Activated CD4-positive, alpha-beta T cell treated with anti-CD3 and anti-CD28 coated beads, Interleukin-2, amount 10 ng/mL, durations not matched to agents 7 days and 5 days (primary cell): ENCODE results near the gene SKI. TPM values are rescaled to one million over a fixed set of nuclear protein-coding genes. Genes with fewer than 3 reads are reported as not detected.

Source experiments
- CTCF ChIA-PET: fragments of 350-600 bp; sonication (Branson Sonifier 250); formaldehyde crosslinking; loops from one replicate; lab custom pipeline; 2021; ENCODE audit warnings: antibody characterized with exemption; lab: Charles Lee
- POLR2A ChIA-PET: fragments of 350-600 bp; sonication (Branson Sonifier 250); formaldehyde crosslinking; loops from one replicate; lab custom pipeline; 2021; ENCODE audit warnings: antibody characterized with exemption; lab: Charles Lee
- DNase-seq: peaks from one replicate; pipeline ENCODE4 v3.0.0-alpha.2; 2020
- H3K27ac Mint-ChIP-seq: one replicate; pipeline ENCODE4 v1.8.0; 2021; ENCODE audit warnings: mild to moderate bottlenecking, moderate library complexity, mixed read lengths
- H3K27me3 Mint-ChIP-seq: one replicate; pipeline ENCODE4 v1.8.0; 2021; ENCODE audit warnings: mixed read lengths
- H3K36me3 Mint-ChIP-seq: one replicate; pipeline ENCODE4 v1.8.0; 2021; ENCODE audit warnings: low read depth, mixed read lengths
- H3K4me1 Mint-ChIP-seq: one replicate; pipeline ENCODE4 v1.8.0; 2021; ENCODE audit warnings: mixed read lengths
- H3K4me3 Mint-ChIP-seq: one replicate; pipeline ENCODE4 v1.8.0; 2021; ENCODE audit warnings: mild to moderate bottlenecking, moderate library complexity, mixed read lengths
- H3K9me3 Mint-ChIP-seq: one replicate; pipeline ENCODE4 v1.8.0; 2021; ENCODE audit warnings: mixed read lengths
- total RNA-seq, 2 experiments: library from RNA; stranded (reverse); gene quantifications; one replicate each; pipeline ENCODE4 v1.2.3, GENCODE V29; 2021

Gene SKI
- total RNA-seq, 2 experiments from 2014 or later: 60.7 to 62.0 TPM

- no peaks in the 10 kb centered on the region for H3K9me3 Mint-ChIP-seq
- CTCF ChIA-PET: interaction anchor here (0.9 kb wide), 1 partner anchor 9 kb away, joined by 3 read pairs; no protein-coding TSS in a partner anchor
- H3K27ac Mint-ChIP-seq: no peak overlapping the region
- peaks cover 30% of the 10 kb centered on the region for H3K36me3 Mint-ChIP-seq
- H3K4me1 Mint-ChIP-seq: peaks cover 18% of the 10 kb centered on the region
- no peaks in the 10 kb centered on the region for H3K27me3 Mint-ChIP-seq
- POLR2A ChIA-PET: no interaction called here
- no peak for DNase-seq
- H3K4me3 Mint-ChIP-seq: no peak overlapping the region
Measured at GRCh38 chr1:2306151-2306978, 78.2 kb downstream of the SKI start.

- Mint-ChIP-seq H3K4me3 (no peak overlapping the region), H3K27ac (no peak overlapping the region), H3K27me3 (no peaks in the 10 kb centered on the region), H3K4me1 (peaks cover 14% of the 10 kb centered on the region), H3K9me3 (no peaks in the 10 kb centered on the region), H3K36me3 (peaks cover 30% of the 10 kb centered on the region)
- DNase-seq: no peak
- ChIA-PET POLR2A (no interaction called here), CTCF (interaction anchor here (0.9 to 1.7 kb wide), 2 partner anchors 8 to 112 kb away, joined by 3 to 7 read pairs; partner anchors contain the start of gene FAAP20)
Measured at GRCh38 chr1:2307064-2307605, 79.0 kb downstream of the SKI start.

GRCh38 chr1:2307972-2308371, 79.9 kb downstream of the SKI start:
- H3K4me3 Mint-ChIP-seq: no peak overlapping the region
- H3K36me3 Mint-ChIP-seq: peaks cover 30% of the 10 kb centered on the region
- CTCF ChIA-PET: interaction anchor here (1.7 kb wide), 1 partner anchor 113 kb away, joined by 7 read pairs; the partner anchor contains the start of gene FAAP20
- DNase-seq: no peak
- H3K4me1 Mint-ChIP-seq: peaks cover 11% of the 10 kb centered on the region
- H3K9me3 Mint-ChIP-seq: no peaks in the 10 kb centered on the region
- H3K27me3 Mint-ChIP-seq: no peaks in the 10 kb centered on the region
- H3K27ac Mint-ChIP-seq: no peak overlapping the region
- POLR2A ChIA-PET: no interaction called here

GRCh38 chr1:2308844-2309243, 80.7 kb downstream of the SKI start:
- H3K27me3 Mint-ChIP-seq: no peaks in the 10 kb centered on the region
- DNase-seq: no peak
- POLR2A ChIA-PET: no interaction called here
- H3K36me3 Mint-ChIP-seq: peaks cover 22% of the 10 kb centered on the region
- no peak overlapping the region for H3K4me3 Mint-ChIP-seq
- no peaks in the 10 kb centered on the region for H3K9me3 Mint-ChIP-seq
- CTCF ChIA-PET: interaction anchor here (1.7 kb wide), 1 partner anchor 114 kb away, joined by 7 read pairs; the partner anchor contains the start of gene FAAP20
- H3K27ac Mint-ChIP-seq: no peak overlapping the region
- peaks cover 11% of the 10 kb centered on the region for H3K4me1 Mint-ChIP-seq

- Mint-ChIP-seq H3K4me1 (peaks cover 13% of the 10 kb centered on the region), H3K27me3 (no peaks in the 10 kb centered on the region), H3K36me3 (peaks cover 15% of the 10 kb centered on the region), H3K4me3 (no peak overlapping the region), H3K27ac (peak overlapping the region; percentile 79), H3K9me3 (no peaks in the 10 kb centered on the region)
- no peak for DNase-seq
- ChIA-PET CTCF (interaction anchor here (0.8 to 1.4 kb wide), 2 partner anchors 80 to 82 kb away, joined by 3 read pairs; no protein-coding TSS in a partner anchor), POLR2A (no interaction called here)
Measured at GRCh38 chr1:2310332-2311183, 82.4 kb downstream of the SKI start.

GRCh38 chr1:2311184-2312032, 83.3 kb downstream of the SKI start:
- H3K27me3 Mint-ChIP-seq: no peaks in the 10 kb centered on the region

GRCh38 chr1:2312160-2312514, 84.0 kb downstream of the SKI start:
- Mint-ChIP-seq H3K27ac (peak overlapping the region; percentile 25), H3K4me3 (no peak overlapping the region), H3K9me3 (no peaks in the 10 kb centered on the region), H3K27me3 (no peaks in the 10 kb centered on the region), H3K4me1 (peaks cover 17% of the 10 kb centered on the region), H3K36me3 (peaks cover 9% of the 10 kb centered on the region)
- no peak for DNase-seq
- ChIA-PET POLR2A (no interaction called here), CTCF (interaction anchor here (0.5 to 1.4 kb wide), 6 partner anchors 11 to 274 kb away, joined by 3 to 6 read pairs (median 4); partner anchors contain the start of gene PRXL2B)

More at GRCh38 chr1:2311184-2312032, 83.3 kb downstream of the SKI start:
- CTCF ChIA-PET: interaction anchor here (0.5 to 1.4 kb wide), 7 partner anchors 10 to 275 kb away, joined by 3 to 6 read pairs (median 3); partner anchors contain the start of gene PRXL2B
- Mint-ChIP-seq H3K4me3 (no peak overlapping the region), H3K36me3 (peaks cover 11% of the 10 kb centered on the region), H3K4me1 (peaks cover 16% of the 10 kb centered on the region), H3K27ac (peak overlapping the region; percentile 31), H3K9me3 (no peaks in the 10 kb centered on the region)
- POLR2A ChIA-PET: no interaction called here
- DNase-seq: peak; percentile 54

- H3K36me3 Mint-ChIP-seq: peaks cover 7% of the 10 kb centered on the region
- peaks cover 18% of the 10 kb centered on the region for H3K4me1 Mint-ChIP-seq
- H3K4me3 Mint-ChIP-seq: no peak overlapping the region
- CTCF ChIA-PET: interaction anchor here (0.6 to 1.7 kb wide), 7 partner anchors 9 to 102 kb away, joined by 3 to 7 read pairs (median 5); no protein-coding TSS in a partner anchor
- H3K9me3 Mint-ChIP-seq: no peaks in the 10 kb centered on the region
- no peak for DNase-seq
- peak overlapping the region; percentile 41 for H3K27ac Mint-ChIP-seq
- H3K27me3 Mint-ChIP-seq: no peaks in the 10 kb centered on the region
- POLR2A ChIA-PET: no interaction called here
Measured at GRCh38 chr1:2312515-2313301, 84.6 kb downstream of the SKI start.

- no peak overlapping the region for H3K4me3 Mint-ChIP-seq
- no peaks in the 10 kb centered on the region for H3K9me3 Mint-ChIP-seq
- ChIA-PET CTCF (interaction anchor here (1.0 to 3.5 kb wide), 6 partner anchors 8 to 104 kb away, joined by 3 to 21 read pairs (median 5); no protein-coding TSS in a partner anchor), POLR2A (no interaction called here)
- H3K27ac Mint-ChIP-seq: peak overlapping the region; percentile 31
- no peak for DNase-seq
- no peaks in the 10 kb centered on the region for H3K36me3 Mint-ChIP-seq
- peaks cover 18% of the 10 kb centered on the region for H3K4me1 Mint-ChIP-seq
- H3K27me3 Mint-ChIP-seq: no peaks in the 10 kb centered on the region
Measured at GRCh38 chr1:2313651-2314261, 85.6 kb downstream of the SKI start.

- Mint-ChIP-seq H3K4me3 (no peak overlapping the region), H3K27me3 (no peaks in the 10 kb centered on the region), H3K36me3 (no peaks in the 10 kb centered on the region), H3K9me3 (no peaks in the 10 kb centered on the region), H3K4me1 (peaks cover 19% of the 10 kb centered on the region), H3K27ac (no peak overlapping the region)
- DNase-seq: no peak
- POLR2A ChIA-PET: no interaction called here
- CTCF ChIA-PET: interaction anchor here (0.9 to 3.5 kb wide), 11 partner anchors 8 to 163 kb away, joined by 3 to 21 read pairs (median 5); no protein-coding TSS in a partner anchor
Measured at GRCh38 chr1:2314273-2314802, 86.2 kb downstream of the SKI start.
